Ureter (tissue), 1 donor: Measurements from ENCODE around the gene ARHGAP30. TPM values are rescaled to one million over a fixed set of nuclear protein-coding genes. Genes with fewer than 3 reads are reported as not detected.
"Not testable (repeated sequence)": the region's sequence is repeated elsewhere in the genome, so short reads cannot be mapped to it uniquely, and the experiment has no call there.

Experiments
- DNase-seq: peaks from one replicate; pipeline ENCODE4 v3.0.0-alpha.2; 2020; ENCODE audit warnings: low spot score
- total RNA-seq: library from RNA; stranded (reverse); gene quantifications from one replicate; pipeline ENCODE4 v1.2.4, GENCODE V29; 2023
- donor health status: DM: yes; HTN: yes; CAD: no.

ARHGAP30 gene
- total RNA-seq, 1 donor from 2014 or later: 12.1 TPM

- DNase-seq: peak; percentile 67
Observed at GRCh38 chr1:161044908-161045735, 24.6 kb downstream of the ARHGAP30 start.

GRCh38 chr1:161044535-161044907 lies 25.2 kb downstream of the ARHGAP30 start:
- DNase-seq: no peak

- no peak for DNase-seq
Observed at GRCh38 chr1:161039546-161039945, 30.1 kb downstream of the ARHGAP30 start.

- no peak for DNase-seq
Observed at GRCh38 chr1:161039154-161039545, 30.5 kb downstream of the ARHGAP30 start.

GRCh38 chr1:161038523-161039153 lies 31.1 kb downstream of the ARHGAP30 start, which contains the start of gene TSTD1:
TSTD1 (minus strand) TSS chr1:161038964; CDS start chr1:161038889, 75 bp downstream.
- peak; percentile 72 for DNase-seq

- peak; percentile 55 for DNase-seq
Observed at GRCh38 chr1:161037661-161038522, 31.8 kb downstream of the ARHGAP30 start.

- DNase-seq: no peak
Observed at GRCh38 chr1:161033751-161034150, 35.9 kb downstream of the ARHGAP30 start.

- no peak for DNase-seq
Observed at GRCh38 chr1:161032409-161032808, 37.3 kb downstream of the ARHGAP30 start.

- DNase-seq: no peak
Observed at GRCh38 chr1:161031874-161032273, 37.8 kb downstream of the ARHGAP30 start.

- not testable (repeated sequence) for DNase-seq
Observed at GRCh38 chr1:161029466-161029865, 40.2 kb downstream of the ARHGAP30 start.

- DNase-seq: not testable (repeated sequence)
Observed at GRCh38 chr1:161026954-161027353, 42.7 kb downstream of the ARHGAP30 start.

GRCh38 chr1:161022432-161022831 lies 47.3 kb downstream of the ARHGAP30 start:
- DNase-seq: not testable (repeated sequence)

- DNase-seq: no peak
Observed at GRCh38 chr1:161021970-161022353, 47.7 kb downstream of the ARHGAP30 start.

GRCh38 chr1:161021165-161021969 lies 48.3 kb downstream of the ARHGAP30 start:
- DNase-seq: peak; percentile 95

GRCh38 chr1:161020509-161021164 lies 49.1 kb downstream of the ARHGAP30 start, which contains the start of gene F11R:
F11R (minus strand) TSS chr1:161021152; CDS start chr1:161021073, 79 bp downstream.
- DNase-seq: peak; percentile 63

- peak; percentile 57 for DNase-seq
Observed at GRCh38 chr1:161019751-161020495, 49.8 kb downstream of the ARHGAP30 start.

- not testable (repeated sequence) for DNase-seq
Observed at GRCh38 chr1:161019111-161019660, 50.5 kb downstream of the ARHGAP30 start.

- DNase-seq: no peak
Observed at GRCh38 chr1:161018631-161018930, 51.1 kb downstream of the ARHGAP30 start.

GRCh38 chr1:161017756-161018630 lies 51.7 kb downstream of the ARHGAP30 start:
- no peak for DNase-seq
